OCI-M1 (cell line): Measurements from ENCODE around the gene TASP1.

Experiments used
- DNase-seq: peaks from one replicate; lab custom pipeline; 2025; lab: John Stamatoyannopoulos, UW

Gene TASP1

GRCh38 chr20:13342469-13343242 is 296.1 kb downstream of the TASP1 start:
- no peak for DNase-seq

- no peak for DNase-seq
Measured at GRCh38 chr20:13341737-13342393, 296.9 kb downstream of the TASP1 start.

- DNase-seq = no peak
Measured at GRCh38 chr20:13340088-13340487, 298.6 kb downstream of the TASP1 start.
